ENCODE data around the gene LRRFIP2.

The LRRFIP2 gene

DNA sequence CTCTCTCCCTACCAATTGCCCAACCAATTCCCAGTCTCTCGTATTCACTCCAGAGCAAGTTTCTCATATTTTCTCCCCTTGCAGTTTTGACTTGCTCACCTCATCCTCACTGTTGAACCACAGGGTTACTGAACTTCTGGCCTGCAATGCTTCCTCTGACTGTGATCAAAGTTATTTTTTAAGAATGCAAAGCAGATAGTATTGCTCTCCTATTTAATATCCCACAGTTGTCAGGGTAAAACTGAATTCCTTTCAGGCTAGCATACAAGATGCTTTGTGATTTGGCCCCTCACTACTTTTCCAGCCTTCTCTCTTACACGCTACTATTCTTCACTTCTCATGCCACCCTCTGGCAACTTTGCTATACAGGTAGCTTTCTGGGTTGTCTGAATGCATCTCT, 80.9 kb downstream of the LRRFIP2 start:
- POLR2A ChIA-PET: interaction anchor here (0.6 kb wide), 1 partner anchor 11 kb away, joined by 4 read pairs; no protein-coding TSS in a partner anchor
- TF ChIP-seq, protein P1, sequence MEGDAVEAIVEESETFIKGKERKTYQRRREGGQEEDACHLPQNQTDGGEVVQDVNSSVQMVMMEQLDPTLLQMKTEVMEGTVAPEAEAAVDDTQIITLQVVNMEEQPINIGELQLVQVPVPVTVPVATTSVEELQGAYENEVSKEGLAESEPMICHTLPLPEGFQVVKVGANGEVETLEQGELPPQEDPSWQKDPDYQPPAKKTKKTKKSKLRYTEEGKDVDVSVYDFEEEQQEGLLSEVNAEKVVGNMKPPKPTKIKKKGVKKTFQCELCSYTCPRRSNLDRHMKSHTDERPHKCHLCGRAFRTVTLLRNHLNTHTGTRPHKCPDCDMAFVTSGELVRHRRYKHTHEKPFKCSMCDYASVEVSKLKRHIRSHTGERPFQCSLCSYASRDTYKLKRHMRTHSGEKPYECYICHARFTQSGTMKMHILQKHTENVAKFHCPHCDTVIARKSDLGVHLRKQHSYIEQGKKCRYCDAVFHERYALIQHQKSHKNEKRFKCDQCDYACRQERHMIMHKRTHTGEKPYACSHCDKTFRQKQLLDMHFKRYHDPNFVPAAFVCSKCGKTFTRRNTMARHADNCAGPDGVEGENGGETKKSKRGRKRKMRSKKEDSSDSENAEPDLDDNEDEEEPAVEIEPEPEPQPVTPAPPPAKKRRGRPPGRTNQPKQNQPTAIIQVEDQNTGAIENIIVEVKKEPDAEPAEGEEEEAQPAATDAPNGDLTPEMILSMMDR (IDR thresholded peaks at IDR 0.05; ENCODE audit: insufficient read depth, low read length, missing control alignments): no peak
- CTCF ChIA-PET: interaction anchor here (1.5 kb wide), 1 partner anchor 120 kb away, joined by 4 read pairs; no protein-coding TSS in a partner anchor

DNA sequence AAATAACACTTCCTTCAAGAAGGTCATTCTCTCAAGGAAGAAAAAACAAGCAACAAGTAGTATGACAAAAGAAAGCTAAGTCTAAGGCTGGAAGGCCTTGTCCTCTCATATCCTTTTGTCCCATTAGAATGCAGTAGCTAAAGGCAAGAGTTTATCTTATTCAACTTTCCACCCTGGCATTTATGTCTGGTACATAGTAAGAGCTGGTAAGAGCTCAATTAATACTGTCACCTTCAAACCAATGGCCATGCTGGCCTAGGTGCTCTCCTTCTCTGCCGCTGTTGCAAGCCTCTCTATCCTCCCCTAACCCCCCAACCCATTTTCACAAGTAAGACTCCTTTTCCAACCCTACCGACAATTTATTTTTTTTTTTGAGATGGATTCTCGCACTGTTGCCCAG, 81.9 kb downstream of the LRRFIP2 start:
- ChIA-PET POLR2A (interaction anchor here (0.6 kb wide), 1 partner anchor 21 kb away, joined by 4 read pairs; no protein-coding TSS in a partner anchor), CTCF (no interaction called here)
- TF ChIP-seq, protein P1 (IDR thresholded peaks at IDR 0.05; ENCODE audit: insufficient read depth, low read length, missing control alignments): no peak
- H3K4me3 ChIP-seq (ENCODE audit: low read depth, low read length): no peak overlapping the region
- no peak for DNase-seq (ENCODE audit: low read depth, low spot score)

More for the DNA sequence above, 80.9 kb downstream of the LRRFIP2 start:
- DNase-seq (ENCODE audit: low read depth, low spot score): no peak
- H3K4me3 ChIP-seq (ENCODE audit: low read depth, low read length): no peak overlapping the region

DNA sequence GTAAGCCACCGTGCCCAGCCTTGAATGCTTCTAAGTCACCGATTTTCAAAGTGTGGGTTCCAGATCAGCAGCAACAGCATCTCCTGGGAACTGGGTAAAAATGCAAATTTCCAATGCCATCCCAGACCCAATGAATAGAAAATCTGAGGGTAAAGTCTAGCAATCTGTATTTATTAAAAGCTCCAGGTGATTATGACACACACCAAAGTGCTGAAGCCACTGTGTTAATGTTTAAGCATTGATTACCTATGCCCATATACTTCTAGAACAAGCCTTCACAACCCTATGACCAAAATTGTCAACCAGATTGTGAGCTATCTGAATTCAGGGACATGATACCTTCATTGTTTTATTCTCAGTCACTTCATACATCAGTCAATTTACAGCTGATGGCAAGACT, 86.5 kb downstream of the LRRFIP2 start:
- ChIA-PET POLR2A (no interaction called here), CTCF (interaction anchor here (1.3 kb wide), 1 partner anchor 9 kb away, joined by 3 read pairs; no protein-coding TSS in a partner anchor)
- TF ChIP-seq, protein P1 (IDR thresholded peaks at IDR 0.05; ENCODE audit: insufficient read depth, low read length, missing control alignments): no peak
- DNase-seq (ENCODE audit: low read depth, low spot score): no peak
- no peak overlapping the region for H3K4me3 ChIP-seq (ENCODE audit: low read depth, low read length)

DNA sequence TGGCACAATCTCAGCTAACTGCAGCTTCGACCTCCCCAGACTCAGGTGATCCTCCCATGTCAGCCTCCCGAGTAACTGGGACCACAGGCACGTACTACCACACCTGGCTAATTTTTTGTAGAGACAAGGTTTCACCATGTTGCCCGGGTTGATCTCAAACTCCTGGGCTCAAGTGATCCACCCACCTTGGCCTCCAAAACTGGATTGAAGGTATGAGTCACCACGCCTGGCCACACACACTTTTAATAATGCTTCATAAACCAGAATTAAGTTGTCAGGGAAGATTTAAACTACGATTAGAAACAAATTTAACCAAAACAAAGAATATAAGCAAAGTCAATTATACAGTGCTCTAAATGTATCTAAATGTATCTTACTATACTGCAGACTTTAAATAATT, 87.5 kb downstream of the LRRFIP2 start:
- TF ChIP-seq, protein P1 (IDR thresholded peaks at IDR 0.05; ENCODE audit: insufficient read depth, low read length, missing control alignments): no peak
- ChIA-PET CTCF (no interaction called here), POLR2A (no interaction called here)
- DNase-seq (ENCODE audit: low read depth, low spot score): no peak
- no peak overlapping the region for H3K4me3 ChIP-seq (ENCODE audit: low read depth, low read length)

DNA sequence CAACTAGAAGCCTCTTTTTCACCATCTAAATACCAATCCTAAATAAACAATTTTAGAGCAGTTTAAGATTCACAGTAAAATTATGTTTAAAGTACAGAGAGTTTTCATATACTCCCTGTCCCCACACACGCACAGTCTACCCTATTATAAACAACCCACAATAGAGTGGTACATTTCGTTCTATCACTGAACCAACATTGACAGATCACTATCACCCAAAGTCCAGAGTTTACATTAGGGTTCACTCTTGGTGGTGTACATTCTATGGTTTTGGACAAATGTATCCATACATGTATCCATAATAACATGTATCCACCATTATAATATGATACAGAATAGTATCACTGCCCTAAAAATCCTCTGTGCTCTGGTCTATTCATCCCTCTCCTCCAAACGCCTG, 92.1 kb downstream of the LRRFIP2 start:
- ChIA-PET POLR2A (no interaction called here), CTCF (no interaction called here)
- H3K4me3 ChIP-seq (ENCODE audit: low read depth, low read length): no peak overlapping the region
- DNase-seq (ENCODE audit: low read depth, low spot score): no peak
- TF ChIP-seq, protein P1 (IDR thresholded peaks at IDR 0.05; ENCODE audit: insufficient read depth, low read length, missing control alignments): no peak

DNA sequence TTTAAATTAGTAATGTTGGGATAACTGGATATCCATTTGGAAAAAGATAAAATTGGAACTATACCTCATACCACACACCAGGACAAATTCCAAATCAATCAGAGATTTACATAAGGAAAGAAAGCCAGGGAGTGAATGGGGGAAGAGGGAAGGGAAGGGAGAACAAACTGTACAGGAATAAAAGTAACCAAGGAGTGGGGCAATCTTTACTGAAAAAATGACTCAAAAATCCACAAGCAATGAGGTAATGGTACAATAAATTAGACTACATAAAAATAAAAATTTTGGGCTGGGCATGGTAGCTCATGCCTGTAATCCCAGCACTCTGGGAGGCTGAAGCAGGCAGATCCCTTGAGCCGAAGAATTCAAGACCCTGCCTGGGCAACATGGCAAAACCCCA, 98.4 kb downstream of the LRRFIP2 start:
- CTCF ChIA-PET: no interaction called here

More for the DNA sequence above, 98.4 kb downstream of the LRRFIP2 start:
- TF ChIP-seq, protein P1 (IDR thresholded peaks at IDR 0.05; ENCODE audit: insufficient read depth, low read length, missing control alignments): no peak
- POLR2A ChIA-PET: no interaction called here
- DNase-seq (ENCODE audit: low read depth, low spot score): no peak
- H3K4me3 ChIP-seq (ENCODE audit: low read depth, low read length): no peak overlapping the region
